Left ventricle myocardium inferior (tissue), 1 donor: ENCODE measurements around the gene SLC7A5. TPM values are rescaled to one million over a fixed set of nuclear protein-coding genes. Genes with fewer than 3 reads are reported as not detected.

Source experiments
- DNase-seq: peaks from one replicate; pipeline ENCODE4 v3.0.0-alpha.2; 2020
- H3K27ac ChIP-seq: fragments of 200-600 bp; replicated peaks from 2 replicates; pipeline ENCODE4 v1.8.0; 2021
- H3K27me3 ChIP-seq: fragments of 200-600 bp; 2 replicates; pipeline ENCODE4 v1.8.0; 2021; ENCODE audit warnings: low read depth
- H3K36me3 ChIP-seq: fragments of 200-600 bp; 2 replicates; pipeline ENCODE4 v1.8.0; 2021
- H3K4me1 ChIP-seq: fragments of 200-600 bp; 2 replicates; pipeline ENCODE4 v1.8.0; 2021
- H3K4me3 ChIP-seq: fragments of 200-600 bp; 2 replicates; pipeline ENCODE4 v1.8.0; 2021; ENCODE audit warnings: mild to moderate bottlenecking, moderate library complexity
- H3K9me3 ChIP-seq: fragments of 200-600 bp; replicated peaks from 2 replicates; pipeline ENCODE4 v1.8.0; 2021
- intact Hi-C: fragments of 100-400 bp; cut with micrococcal nuclease; formaldehyde crosslinking; loops from one replicate; pipeline ENCODE4 v1.11.0; 2022
- total RNA-seq: library from RNA; stranded (reverse); fragmentation: NEBNext Ultra II Directional; extraction: Animal tissue kit (Norgen Biotek cat#: 25700); gene quantifications from one replicate; pipeline ENCODE4 v1.2.1, GENCODE V29; 2021
- TF ChIP-seq, protein P1 (sequence below): fragments of 200-600 bp; IDR thresholded peaks from 2 replicates; pipeline ENCODE4 v1.8.0; 2021; ENCODE audit warnings: antibody characterized with exemption, mild to moderate bottlenecking, borderline replicate concordance
- donor health status: DM: no; HTN: yes; CAD: no; lungs with severe emphysema.

Gene SLC7A5
- total RNA-seq, 1 donor from 2014 or later = 4.6 TPM

DNA sequence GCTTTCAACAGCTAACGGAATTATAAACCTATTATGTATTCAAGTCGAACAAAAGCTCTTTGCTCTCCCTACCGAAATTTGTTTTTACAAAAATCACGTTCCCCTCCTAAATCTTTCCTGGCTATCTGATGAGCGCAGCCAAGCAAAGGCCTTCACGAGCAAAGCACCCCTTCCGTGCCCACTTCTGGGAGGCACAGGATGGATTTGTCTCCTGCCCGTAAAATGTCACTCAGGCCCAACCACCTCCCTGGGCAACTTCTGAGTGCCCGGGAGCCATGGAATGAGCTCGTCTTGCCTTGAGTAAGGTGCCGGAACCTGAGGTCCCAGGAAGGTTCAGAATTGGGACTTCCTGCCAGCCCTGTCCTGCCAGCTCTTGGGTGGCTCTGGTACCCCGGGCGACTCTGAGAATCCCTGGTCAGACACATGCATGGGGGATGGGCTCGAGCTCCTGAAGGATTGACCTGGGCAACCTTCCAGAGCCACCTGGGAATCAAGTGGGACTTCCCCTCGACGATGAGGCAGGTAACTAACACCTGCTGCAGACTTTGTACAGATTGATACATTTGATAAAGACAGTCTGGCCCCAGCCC is 19.8 kb downstream of the SLC7A5 start:
- no peak overlapping the region for H3K4me3 ChIP-seq
- TF ChIP-seq, protein P1, sequence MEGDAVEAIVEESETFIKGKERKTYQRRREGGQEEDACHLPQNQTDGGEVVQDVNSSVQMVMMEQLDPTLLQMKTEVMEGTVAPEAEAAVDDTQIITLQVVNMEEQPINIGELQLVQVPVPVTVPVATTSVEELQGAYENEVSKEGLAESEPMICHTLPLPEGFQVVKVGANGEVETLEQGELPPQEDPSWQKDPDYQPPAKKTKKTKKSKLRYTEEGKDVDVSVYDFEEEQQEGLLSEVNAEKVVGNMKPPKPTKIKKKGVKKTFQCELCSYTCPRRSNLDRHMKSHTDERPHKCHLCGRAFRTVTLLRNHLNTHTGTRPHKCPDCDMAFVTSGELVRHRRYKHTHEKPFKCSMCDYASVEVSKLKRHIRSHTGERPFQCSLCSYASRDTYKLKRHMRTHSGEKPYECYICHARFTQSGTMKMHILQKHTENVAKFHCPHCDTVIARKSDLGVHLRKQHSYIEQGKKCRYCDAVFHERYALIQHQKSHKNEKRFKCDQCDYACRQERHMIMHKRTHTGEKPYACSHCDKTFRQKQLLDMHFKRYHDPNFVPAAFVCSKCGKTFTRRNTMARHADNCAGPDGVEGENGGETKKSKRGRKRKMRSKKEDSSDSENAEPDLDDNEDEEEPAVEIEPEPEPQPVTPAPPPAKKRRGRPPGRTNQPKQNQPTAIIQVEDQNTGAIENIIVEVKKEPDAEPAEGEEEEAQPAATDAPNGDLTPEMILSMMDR = no peak
- no peak for DNase-seq
- intact Hi-C loops = no loop called here
- peaks cover 4% of the 10 kb centered on the region for H3K27me3 ChIP-seq
- peaks cover 42% of the 10 kb centered on the region for H3K4me1 ChIP-seq
- no peaks in the 10 kb centered on the region for H3K9me3 ChIP-seq
- no peak overlapping the region for H3K27ac ChIP-seq
- no peaks in the 10 kb centered on the region for H3K36me3 ChIP-seq

DNA sequence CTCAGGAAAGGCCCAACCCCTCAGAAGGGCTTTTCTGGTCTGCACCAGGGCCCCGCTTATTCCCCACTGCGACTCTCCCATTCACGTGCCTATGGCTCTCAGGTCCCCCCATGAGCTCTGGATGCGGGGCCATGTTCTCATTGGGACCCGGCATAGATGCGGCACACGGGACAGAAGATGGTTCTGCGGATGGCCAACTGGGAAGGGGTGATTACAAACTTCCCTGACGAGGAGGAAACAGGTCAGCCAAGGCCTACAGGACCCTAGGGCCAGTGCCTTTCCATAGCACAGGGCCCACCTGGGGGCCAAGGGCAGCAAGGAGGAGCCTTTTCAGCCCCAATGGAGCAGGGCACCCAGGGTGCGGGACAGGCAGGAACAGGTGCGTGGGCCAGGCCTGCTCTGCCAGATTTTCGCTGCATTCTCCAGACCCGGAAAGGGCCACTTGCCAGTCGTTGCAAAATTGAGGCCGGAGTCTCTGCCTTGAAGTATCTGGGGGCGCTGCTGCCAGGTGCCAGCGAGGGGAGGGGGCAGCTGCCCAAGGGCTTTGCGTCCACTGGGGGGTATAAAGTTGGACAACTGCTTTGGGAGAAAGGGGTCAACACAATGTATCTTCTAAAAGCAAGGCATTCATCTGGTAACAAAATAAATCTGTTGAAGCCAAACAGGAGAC is 20.5 kb downstream of the SLC7A5 start:
- Histone ChIP-seq H3K27me3 (peaks cover 4% of the 10 kb centered on the region), H3K27ac (no peak overlapping the region), H3K36me3 (no peaks in the 10 kb centered on the region), H3K4me3 (no peak overlapping the region), H3K9me3 (no peaks in the 10 kb centered on the region), H3K4me1 (peaks cover 35% of the 10 kb centered on the region)
- no peak for DNase-seq
- intact Hi-C loops = no loop called here
- TF ChIP-seq, protein P1 = no peak

DNA sequence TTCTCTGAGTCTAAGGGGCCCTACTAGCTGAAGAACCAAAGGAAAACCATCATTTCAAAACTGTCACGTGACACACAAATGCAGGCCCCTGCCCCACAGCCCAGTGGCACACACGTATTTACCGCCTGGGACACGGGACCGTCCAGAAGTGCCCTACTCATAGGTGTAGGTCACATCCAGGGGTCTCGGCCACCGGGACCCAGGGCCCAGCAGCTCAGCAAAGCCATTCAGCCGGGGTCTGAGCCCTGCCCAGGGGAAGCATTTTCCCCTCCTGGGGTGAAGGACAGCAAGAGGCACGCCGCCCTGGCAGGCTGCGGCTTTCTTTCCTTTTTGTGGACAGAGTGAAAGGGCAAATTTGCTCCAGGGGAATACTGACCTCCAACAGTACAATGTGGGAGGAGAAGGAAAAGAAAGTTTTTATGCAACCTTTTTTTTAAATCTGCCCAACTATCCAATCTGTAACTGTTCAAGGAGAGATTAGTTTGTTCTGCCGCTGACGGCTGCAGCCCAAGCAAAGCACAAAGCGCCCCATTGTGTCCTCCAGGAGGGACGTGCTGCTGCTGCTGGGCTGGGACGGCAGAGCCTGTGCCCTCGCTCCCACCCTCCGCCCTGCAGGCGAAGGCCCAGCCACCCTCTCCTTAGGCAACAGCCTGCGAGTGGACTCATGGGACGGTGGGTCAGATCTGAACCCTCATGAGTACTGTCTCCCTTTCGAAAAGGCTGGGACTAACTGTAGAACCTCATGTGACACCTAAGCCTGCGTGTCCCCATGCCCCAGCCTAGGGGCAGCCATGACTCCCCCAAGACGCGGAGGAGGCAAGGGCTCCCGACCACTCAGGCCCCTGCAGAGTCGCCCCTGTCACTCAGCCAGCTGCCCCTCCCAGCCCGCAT is 21.3 kb downstream of the SLC7A5 start:
- TF ChIP-seq, protein P1 = no peak
- Histone ChIP-seq H3K4me3 (no peak overlapping the region), H3K4me1 (peaks cover 27% of the 10 kb centered on the region), H3K27ac (no peak overlapping the region), H3K9me3 (no peaks in the 10 kb centered on the region), H3K27me3 (peaks cover 4% of the 10 kb centered on the region), H3K36me3 (no peaks in the 10 kb centered on the region)
- no peak for DNase-seq
- intact Hi-C loops = no loop called here

DNA sequence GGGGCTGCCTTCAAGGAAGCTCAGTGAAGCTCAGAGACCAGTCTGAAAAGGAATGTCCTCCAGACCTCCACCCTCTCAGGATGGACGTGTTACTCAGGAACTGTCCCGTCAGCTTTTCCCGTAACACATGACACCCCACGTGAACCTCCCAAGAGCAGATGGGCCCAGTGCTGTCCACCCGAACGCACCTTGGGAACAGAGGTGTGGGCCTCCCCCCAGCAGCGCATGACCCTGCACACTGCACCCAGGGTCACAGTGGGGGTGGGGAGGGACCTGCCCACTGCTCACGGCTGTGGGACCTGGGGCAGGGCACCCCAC is 21.9 kb downstream of the SLC7A5 start:
- Histone ChIP-seq H3K9me3 (no peaks in the 10 kb centered on the region), H3K4me1 (peaks cover 23% of the 10 kb centered on the region), H3K27ac (no peak overlapping the region), H3K36me3 (no peaks in the 10 kb centered on the region), H3K4me3 (no peak overlapping the region), H3K27me3 (peaks cover 4% of the 10 kb centered on the region)
- no peak for DNase-seq
- intact Hi-C loops = no loop called here
- TF ChIP-seq, protein P1 = no peak

DNA sequence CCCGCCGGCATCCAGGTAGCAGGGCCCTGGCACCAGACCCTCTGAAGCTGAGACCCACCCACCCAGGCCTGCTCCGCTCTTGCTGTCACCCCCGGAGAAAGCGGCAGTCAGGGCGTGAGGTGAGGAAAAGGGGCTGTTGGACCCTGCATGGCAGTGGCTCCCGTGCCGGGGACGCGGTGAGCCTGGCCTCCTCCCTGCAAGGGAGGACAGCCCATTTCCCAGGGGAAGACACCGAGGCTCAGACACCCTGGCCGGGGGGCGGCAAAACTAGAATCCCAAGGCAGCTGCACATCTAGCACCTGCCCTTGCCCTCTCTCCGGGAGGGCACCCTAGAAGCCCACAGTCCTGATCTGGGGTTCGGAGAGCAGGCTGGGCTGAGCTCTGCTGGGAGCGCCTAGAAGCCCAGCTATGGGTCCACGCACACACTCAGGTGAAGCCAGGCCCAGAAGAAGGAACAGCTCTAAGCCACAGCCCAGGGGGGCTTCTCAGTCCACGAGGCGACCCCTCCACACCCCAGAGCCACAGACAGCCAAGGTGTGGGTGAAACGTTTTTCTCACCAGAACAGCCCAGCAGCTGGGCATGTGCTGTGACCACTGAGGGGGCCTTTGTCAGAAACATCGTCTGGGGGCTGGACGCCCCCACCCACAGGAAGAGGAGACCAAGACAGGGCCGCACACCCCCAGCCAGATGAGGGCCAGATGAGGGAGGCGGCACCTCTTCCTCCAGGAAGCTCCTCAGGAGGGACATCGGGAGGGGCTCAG is 22.4 kb downstream of the SLC7A5 start:
- Histone ChIP-seq H3K27me3 (no peaks in the 10 kb centered on the region), H3K27ac (no peak overlapping the region), H3K4me3 (no peak overlapping the region), H3K36me3 (no peaks in the 10 kb centered on the region), H3K4me1 (peaks cover 23% of the 10 kb centered on the region), H3K9me3 (no peaks in the 10 kb centered on the region)
- intact Hi-C loops = no loop called here
- TF ChIP-seq, protein P1 = no peak
- DNase-seq = no peak
